Glomerular endothelial cell (primary cell): ENCODE results near the gene SLC44A1. TPM values are rescaled to one million over a fixed set of nuclear protein-coding genes. Genes with fewer than 3 reads are reported as not detected.

Experiments
- DNase-seq: peaks from one replicate; pipeline ENCODE4 v3.0.0-alpha.2; 2011; ENCODE audit warnings: low read depth, low spot score; ENCODE audit errors: extremely low read depth
- total RNA-seq: library from RNA; depleted of rRNA; stranded (reverse); fragments of >200 nt; gene quantifications from 2 replicates; pipeline ENCODE4 v1.2.3, GENCODE V29; 2015

SLC44A1 gene
- total RNA-seq, 1 donor from 2014 or later = 20.3 TPM

GRCh38 chr9:105376893-105377292 is 132.4 kb downstream of the SLC44A1 start:
- no peak for DNase-seq

GRCh38 chr9:105385381-105385985 is 141.0 kb downstream of the SLC44A1 start:
- no peak for DNase-seq

- DNase-seq = no peak
Observed at GRCh38 chr9:105389796-105390195, 145.3 kb downstream of the SLC44A1 start.

GRCh38 chr9:105390871-105391270 is 146.4 kb downstream of the SLC44A1 start:
- no peak for DNase-seq

- DNase-seq = no peak
Observed at GRCh38 chr9:105391288-105391687, 146.8 kb downstream of the SLC44A1 start.

GRCh38 chr9:105392531-105392930 is 148.1 kb downstream of the SLC44A1 start:
- DNase-seq = no peak

GRCh38 chr9:105393576-105394344 is 149.3 kb downstream of the SLC44A1 start:
- no peak for DNase-seq

- no peak for DNase-seq
Observed at GRCh38 chr9:105396441-105396840, 152.0 kb downstream of the SLC44A1 start.

GRCh38 chr9:105396901-105397300 is 152.4 kb downstream of the SLC44A1 start:
- no peak for DNase-seq

- no peak for DNase-seq
Observed at GRCh38 chr9:105399117-105399516, 154.7 kb downstream of the SLC44A1 start.

- no peak for DNase-seq
Observed at GRCh38 chr9:105401651-105402050, 157.2 kb downstream of the SLC44A1 start.

GRCh38 chr9:105403552-105404248 is 159.2 kb downstream of the SLC44A1 start:
- DNase-seq = no peak

- DNase-seq = no peak
Observed at GRCh38 chr9:105405514-105406131, 161.2 kb downstream of the SLC44A1 start.

GRCh38 chr9:105406369-105406768 is 161.9 kb downstream of the SLC44A1 start:
- no peak for DNase-seq

- DNase-seq = no peak
Observed at GRCh38 chr9:105413525-105413924, 169.1 kb downstream of the SLC44A1 start.

- DNase-seq = no peak
Observed at GRCh38 chr9:105414947-105415661, 170.7 kb downstream of the SLC44A1 start.

GRCh38 chr9:105415662-105415980 is 171.2 kb downstream of the SLC44A1 start:
- no peak for DNase-seq

- DNase-seq = no peak
Observed at GRCh38 chr9:105416840-105417239, 172.4 kb downstream of the SLC44A1 start.

GRCh38 chr9:105418588-105419500 is 174.4 kb downstream of the SLC44A1 start:
- DNase-seq = no peak
